ENCODE results near the gene TTC39A.
"Not testable (repeated sequence)": the region's sequence is repeated elsewhere in the genome, so short reads cannot be mapped to it uniquely, and the experiment has no call there.

TTC39A gene

GRCh38 chr1:51327386-51327785 lies 3.0 kb downstream of the TTC39A start:
- no peaks in the 10 kb centered on the region for H3K9me3 ChIP-seq (ENCODE audit: control insufficient read depth, insufficient read depth, low read length)
- H3K4me1 ChIP-seq (ENCODE audit: insufficient read depth, low read length): peaks cover 15% of the 10 kb centered on the region; the same call in 1 of the 2 replicates
- no peaks in the 10 kb centered on the region for H3K36me3 ChIP-seq (ENCODE audit: insufficient read depth, low read length)
- no peak overlapping the region for H3K9ac ChIP-seq (ENCODE audit: low read depth, low read length)

- no peaks in the 10 kb centered on the region for H3K36me3 ChIP-seq (ENCODE audit: insufficient read depth, low read length)
- H3K9ac ChIP-seq (ENCODE audit: low read depth, low read length): no peak overlapping the region
- peaks cover 15% of the 10 kb centered on the region; the same call in 1 of the 2 replicates for H3K4me1 ChIP-seq (ENCODE audit: insufficient read depth, low read length)
- no peaks in the 10 kb centered on the region for H3K9me3 ChIP-seq (ENCODE audit: control insufficient read depth, insufficient read depth, low read length)
Measured at GRCh38 chr1:51326839-51327238, 3.5 kb downstream of the TTC39A start.

- Histone ChIP-seq H3K9me3 (ENCODE audit: control insufficient read depth, insufficient read depth, low read length) (no peaks in the 10 kb centered on the region), H3K9ac (ENCODE audit: low read depth, low read length) (no peak overlapping the region), H3K36me3 (ENCODE audit: insufficient read depth, low read length) (no peaks in the 10 kb centered on the region), H3K4me1 (ENCODE audit: insufficient read depth, low read length) (peaks cover 9% of the 10 kb centered on the region; the same call in 1 of the 2 replicates)
Measured at GRCh38 chr1:51325878-51326755, 4.2 kb downstream of the TTC39A start.

GRCh38 chr1:51325391-51325790 lies 5.0 kb downstream of the TTC39A start:
- peaks cover 9% of the 10 kb centered on the region; the same call in 1 of the 2 replicates for H3K4me1 ChIP-seq (ENCODE audit: insufficient read depth, low read length)
- H3K9ac ChIP-seq (ENCODE audit: low read depth, low read length): no peak overlapping the region
- no peaks in the 10 kb centered on the region for H3K36me3 ChIP-seq (ENCODE audit: insufficient read depth, low read length)
- H3K9me3 ChIP-seq (ENCODE audit: control insufficient read depth, insufficient read depth, low read length): no peaks in the 10 kb centered on the region

- H3K9me3 ChIP-seq (ENCODE audit: control insufficient read depth, insufficient read depth, low read length); H3K4me1 ChIP-seq (ENCODE audit: insufficient read depth, low read length); H3K36me3 ChIP-seq (ENCODE audit: insufficient read depth, low read length); H3K9ac ChIP-seq (ENCODE audit: low read depth, low read length): not testable (repeated sequence)
Measured at GRCh38 chr1:51325011-51325385, 5.4 kb downstream of the TTC39A start.

- H3K4me1 ChIP-seq (ENCODE audit: insufficient read depth, low read length): peaks cover 9% of the 10 kb centered on the region; the same call in 1 of the 2 replicates
- no peaks in the 10 kb centered on the region for H3K9me3 ChIP-seq (ENCODE audit: control insufficient read depth, insufficient read depth, low read length)
- H3K9ac ChIP-seq (ENCODE audit: low read depth, low read length): no peak overlapping the region
- no peaks in the 10 kb centered on the region for H3K36me3 ChIP-seq (ENCODE audit: insufficient read depth, low read length)
Measured at GRCh38 chr1:51324251-51325010, 5.9 kb downstream of the TTC39A start.

- H3K4me1 ChIP-seq (ENCODE audit: insufficient read depth, low read length): peaks cover 9% of the 10 kb centered on the region; the same call in 1 of the 2 replicates
- no peaks in the 10 kb centered on the region for H3K36me3 ChIP-seq (ENCODE audit: insufficient read depth, low read length)
- no peak overlapping the region for H3K9ac ChIP-seq (ENCODE audit: low read depth, low read length)
- no peaks in the 10 kb centered on the region for H3K9me3 ChIP-seq (ENCODE audit: control insufficient read depth, insufficient read depth, low read length)
Measured at GRCh38 chr1:51323778-51324177, 6.6 kb downstream of the TTC39A start.

- H3K9ac ChIP-seq (ENCODE audit: low read depth, low read length): no peak overlapping the region
- H3K4me1 ChIP-seq (ENCODE audit: insufficient read depth, low read length): peaks cover 9% of the 10 kb centered on the region; the same call in 1 of the 2 replicates
- H3K9me3 ChIP-seq (ENCODE audit: control insufficient read depth, insufficient read depth, low read length): no peaks in the 10 kb centered on the region
- H3K36me3 ChIP-seq (ENCODE audit: insufficient read depth, low read length): no peaks in the 10 kb centered on the region
Measured at GRCh38 chr1:51322417-51323101, 7.8 kb downstream of the TTC39A start.

- no peak overlapping the region for H3K9ac ChIP-seq (ENCODE audit: low read depth, low read length)
- no peaks in the 10 kb centered on the region for H3K36me3 ChIP-seq (ENCODE audit: insufficient read depth, low read length)
- H3K4me1 ChIP-seq (ENCODE audit: insufficient read depth, low read length): peaks cover 9% of the 10 kb centered on the region; the same call in 1 of the 2 replicates
- H3K9me3 ChIP-seq (ENCODE audit: control insufficient read depth, insufficient read depth, low read length): no peaks in the 10 kb centered on the region
Measured at GRCh38 chr1:51321924-51322280, 8.5 kb downstream of the TTC39A start.

- H3K4me1 ChIP-seq (ENCODE audit: insufficient read depth, low read length): peaks cover 9% of the 10 kb centered on the region; the same call in 1 of the 2 replicates
- H3K9ac ChIP-seq (ENCODE audit: low read depth, low read length): no peak overlapping the region
- no peaks in the 10 kb centered on the region for H3K36me3 ChIP-seq (ENCODE audit: insufficient read depth, low read length)
- no peaks in the 10 kb centered on the region for H3K9me3 ChIP-seq (ENCODE audit: control insufficient read depth, insufficient read depth, low read length)
Measured at GRCh38 chr1:51320967-51321923, 9.1 kb downstream of the TTC39A start.

GRCh38 chr1:51317798-51318197 lies 12.6 kb downstream of the TTC39A start:
- Histone ChIP-seq H3K4me1 (ENCODE audit: insufficient read depth, low read length) (peaks cover 10% of the 10 kb centered on the region; the same call in 1 of the 2 replicates), H3K36me3 (ENCODE audit: insufficient read depth, low read length) (no peaks in the 10 kb centered on the region), H3K9ac (ENCODE audit: low read depth, low read length) (no peak overlapping the region), H3K9me3 (ENCODE audit: control insufficient read depth, insufficient read depth, low read length) (no peaks in the 10 kb centered on the region)

GRCh38 chr1:51316846-51317120 lies 13.6 kb downstream of the TTC39A start:
- H3K9ac ChIP-seq (ENCODE audit: low read depth, low read length): no peak overlapping the region
- H3K9me3 ChIP-seq (ENCODE audit: control insufficient read depth, insufficient read depth, low read length): no peaks in the 10 kb centered on the region

GRCh38 chr1:51316113-51316845 lies 14.1 kb downstream of the TTC39A start:
- peaks cover 10% of the 10 kb centered on the region; the same call in 1 of the 2 replicates for H3K4me1 ChIP-seq (ENCODE audit: insufficient read depth, low read length)
- no peak overlapping the region for H3K9ac ChIP-seq (ENCODE audit: low read depth, low read length)
- H3K9me3 ChIP-seq (ENCODE audit: control insufficient read depth, insufficient read depth, low read length): no peaks in the 10 kb centered on the region
- no peaks in the 10 kb centered on the region for H3K36me3 ChIP-seq (ENCODE audit: insufficient read depth, low read length)

More at GRCh38 chr1:51316846-51317120, 13.6 kb downstream of the TTC39A start:
- H3K4me1 ChIP-seq (ENCODE audit: insufficient read depth, low read length): peaks cover 10% of the 10 kb centered on the region; the same call in 1 of the 2 replicates
- no peaks in the 10 kb centered on the region for H3K36me3 ChIP-seq (ENCODE audit: insufficient read depth, low read length)

All from ES-I3 (cell line).